A549 (cell line): Measurements from ENCODE around the gene GARS1. TPM values are rescaled to one million over a fixed set of nuclear protein-coding genes. Genes with fewer than 3 reads are reported as not detected.

ENCODE experiments used
- ATAC-seq, 2 experiments: fragments of 200-7000 bp in 1 of 2; fragments of >200 bp in 1 of 2; cut with Nextera tagmentation in 1 of 2; cut with Tn5 transposase in 1 of 2; 3 replicates each; pipeline versions ENCODE4 v1.8.0 to v1.9.1; 2018 to 2020; ENCODE audit warnings: mild to moderate bottlenecking in 1 of 2, moderate library complexity in 1 of 2
- CTCF ChIA-PET: fragments of 300-600 bp; sonication (Branson Sonifier 250); formaldehyde crosslinking; extraction: SDS; loops from one replicate; lab custom pipeline; 2021; ENCODE audit warnings: antibody characterized with exemption, inconsistent platforms; lab: Yijun Ruan, JAX
- POLR2A ChIA-PET: fragments of 350-600 bp; formaldehyde crosslinking; extraction: SDS; loops from one replicate; lab custom pipeline; 2021; ENCODE audit warnings: antibody characterized with exemption, inconsistent platforms; lab: Yijun Ruan, JAX
- DNase-seq, 2 experiments: peaks; one replicate each; pipeline versions ENCODE4 v3.0.0 to v3.0.0-alpha.2; 2011 to 2016; ENCODE audit warnings: low read depth in 1 of 2, low spot score in 1 of 2
- FAIRE-seq: peaks from 2 replicates; lab custom pipeline; 2011; peaks lifted over from hg19 to GRCh38; lab: Jason Lieb, UNC
- H3K27ac ChIP-seq, 2 experiments: fragments of >200 bp; sonication (Bioruptor Twin); formaldehyde crosslinking; 3 replicates each; pipeline ENCODE4 v1.5.1; 2016 to 2017
- H3K4me1 ChIP-seq: fragments of >200 bp; sonication (Bioruptor Twin); formaldehyde crosslinking; 3 replicates; pipeline ENCODE4 v1.6.1; 2016
- H3K4me2 ChIP-seq: fragments of >200 bp; sonication (Bioruptor Twin); formaldehyde crosslinking; 3 replicates; pipeline ENCODE4 v1.6.1; 2016
- H3K4me3 ChIP-seq: fragments of >200 bp; sonication (Bioruptor Twin); formaldehyde crosslinking; 3 replicates; pipeline ENCODE4 v1.5.1; 2016
- H3K9me3 ChIP-seq: fragments of >200 bp; sonication (Bioruptor Twin); formaldehyde crosslinking; 3 replicates; pipeline ENCODE4 v1.6.1; 2016
- BHLHE40 ChIP-seq: IDR thresholded peaks from 2 replicates; pipeline ENCODE4 v1.6.1; 2012; ENCODE audit warnings: low read depth, low read length, inconsistent platforms
- CHD4 ChIP-seq: fragments of 200-600 bp; sonication (generic); IDR thresholded peaks from 2 replicates; pipeline ENCODE4 v1.6.1; 2016; ENCODE audit warnings: antibody characterized with exemption, mild to moderate bottlenecking, borderline replicate concordance
- EHF ChIP-seq: fragments of 250-450 bp; sonication (Bioruptor Pico); IDR thresholded peaks from 2 replicates; pipeline ENCODE4 v1.5.0; 2020; ENCODE audit warnings: mild to moderate bottlenecking
- EHMT2 ChIP-seq: fragments of 200-600 bp; sonication (generic); IDR thresholded peaks from 2 replicates; pipeline ENCODE4 v1.6.1; 2016; ENCODE audit warnings: antibody characterized with exemption, low read depth, mild to moderate bottlenecking, moderate library complexity
- FOXS1 ChIP-seq: fragments of 250-450 bp; sonication (Bioruptor Pico); IDR thresholded peaks from 2 replicates; pipeline ENCODE4 v1.5.0; 2020; ENCODE audit warnings: mild to moderate bottlenecking, moderate library complexity
- HOXB13 ChIP-seq: fragments of 250-450 bp; sonication (Bioruptor Pico); IDR thresholded peaks from 2 replicates; pipeline ENCODE4 v1.5.0; 2020; ENCODE audit warnings: low read depth, mild to moderate bottlenecking, moderate library complexity
- HOXB5 ChIP-seq: fragments of 250-450 bp; sonication (Bioruptor Pico); IDR thresholded peaks from 2 replicates; pipeline ENCODE4 v1.5.0; 2020; ENCODE audit warnings: mild to moderate bottlenecking, moderate library complexity
- JUN ChIP-seq, 2 experiments: fragments of >200 bp; sonication (Bioruptor Twin); formaldehyde crosslinking; IDR thresholded peaks; 2 replicates in 1 of 2; 3 replicates in 1 of 2; pipeline ENCODE4 v1.6.1; 2016 to 2017
- MAFK ChIP-seq: fragments of 450-650 bp; IDR thresholded peaks from 2 replicates; pipeline ENCODE4 v1.6.1; 2014; ENCODE audit not compliant: partially characterized antibody
- POLR2A ChIP-seq: IDR thresholded peaks from 2 replicates; pipeline ENCODE4 v1.6.1; 2012; ENCODE audit warnings: mild to moderate bottlenecking, low read length
- RARB ChIP-seq: fragments of 250-450 bp; sonication (Bioruptor Pico); IDR thresholded peaks from 2 replicates; pipeline ENCODE4 v1.8.0; 2021; ENCODE audit warnings: mild to moderate bottlenecking, moderate library complexity
- RCOR1 ChIP-seq: fragments of 150-350 bp; IDR thresholded peaks from 2 replicates; pipeline ENCODE4 v1.6.1; 2014; ENCODE audit warnings: antibody characterized with exemption, low read length, low read depth
- TFCP2L1 ChIP-seq: fragments of 250-450 bp; sonication (Bioruptor Pico); IDR thresholded peaks from 2 replicates; pipeline ENCODE4 v1.5.0; 2021; ENCODE audit warnings: mild to moderate bottlenecking
- ZSCAN20 ChIP-seq: fragments of 250-450 bp; sonication (Bioruptor Pico); IDR thresholded peaks from 2 replicates; pipeline ENCODE4 v1.8.0; 2022; ENCODE audit warnings: mild to moderate bottlenecking, moderate library complexity
- WGBS: methylation state at CpG from one replicate; pipeline ENCODE4 v1.1.6; 2017; ENCODE audit errors: missing lambda C conversion rate; 5-methylcytosine and 5-hydroxymethylcytosine counted together
- polyA plus RNA-seq, 4 experiments: library from polyadenylated mRNA; depleted of rRNA in 3 of 4; stranded (reverse); fragments of >200 nt; fragmentation: RNase III in 1 of 4; extraction: RNeasy Plus Mini Kit Qiagen cat#74134 plus additional on column Dnase treatment in 1 of 4; gene quantifications; 2 replicates in 3 of 4; 3 replicates in 1 of 4; pipeline ENCODE4 v1.2.3, GENCODE V29; 2011 to 2017
- TF ChIP-seq, protein P1 (sequence below): fragments of 150-350 bp; IDR thresholded peaks from 2 replicates; pipeline ENCODE4 v1.6.1; 2014; ENCODE audit warnings: low read depth, mild to moderate bottlenecking, low read length
- TF ChIP-seq, protein P2 (sequence below): fragments of 250-450 bp; sonication (Bioruptor Pico); IDR thresholded peaks from 2 replicates; pipeline ENCODE4 v1.5.0; 2020; ENCODE audit warnings: low read depth, mild to moderate bottlenecking, moderate library complexity
- TF ChIP-seq, protein P3 (sequence below): fragments of 200-600 bp; sonication (generic); IDR thresholded peaks from 2 replicates; pipeline ENCODE4 v1.6.1; 2016; ENCODE audit warnings: antibody characterized with exemption, mild to moderate bottlenecking, moderate library complexity
- TF ChIP-seq, protein P4 (sequence below): fragments of 250-450 bp; sonication (Bioruptor Pico); IDR thresholded peaks from 2 replicates; pipeline ENCODE4 v1.5.0; 2021; ENCODE audit warnings: mild to moderate bottlenecking, moderate library complexity, borderline replicate concordance

GARS1 gene
- polyA plus RNA-seq, 2 of the 4 experiments (the other 2 are of a cell fraction), result 134 to 608 TPM

DNA sequence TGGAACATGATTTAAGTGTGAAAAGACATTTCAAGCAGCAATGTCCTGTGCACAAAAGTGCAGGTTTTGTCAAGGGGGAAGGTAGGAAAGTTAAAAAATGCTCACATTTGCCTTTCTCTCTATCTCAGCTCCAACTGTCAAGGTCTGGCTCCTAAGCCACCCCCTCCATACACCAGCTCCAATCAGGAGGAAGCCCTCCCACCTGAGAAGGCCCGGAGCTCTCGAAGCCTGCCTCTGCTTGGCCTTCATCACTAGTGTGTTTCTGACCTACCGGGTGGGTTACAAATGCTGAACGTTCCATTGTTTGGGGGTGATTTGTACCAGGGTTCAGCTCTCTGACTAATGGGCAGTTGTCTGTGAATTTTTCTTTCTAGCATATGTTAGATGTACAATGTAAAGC is 73.4 kb downstream of the GARS1 start (continued):
- TF ChIP-seq, protein P1, sequence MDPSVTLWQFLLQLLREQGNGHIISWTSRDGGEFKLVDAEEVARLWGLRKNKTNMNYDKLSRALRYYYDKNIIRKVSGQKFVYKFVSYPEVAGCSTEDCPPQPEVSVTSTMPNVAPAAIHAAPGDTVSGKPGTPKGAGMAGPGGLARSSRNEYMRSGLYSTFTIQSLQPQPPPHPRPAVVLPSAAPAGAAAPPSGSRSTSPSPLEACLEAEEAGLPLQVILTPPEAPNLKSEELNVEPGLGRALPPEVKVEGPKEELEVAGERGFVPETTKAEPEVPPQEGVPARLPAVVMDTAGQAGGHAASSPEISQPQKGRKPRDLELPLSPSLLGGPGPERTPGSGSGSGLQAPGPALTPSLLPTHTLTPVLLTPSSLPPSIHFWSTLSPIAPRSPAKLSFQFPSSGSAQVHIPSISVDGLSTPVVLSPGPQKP, result no peak
- no peak for TF ChIP-seq MAFK
- TF ChIP-seq BHLHE40, result no peak
- no peak for TF ChIP-seq RARB
- TF ChIP-seq, all 56 proteins: peak for 0

DNA sequence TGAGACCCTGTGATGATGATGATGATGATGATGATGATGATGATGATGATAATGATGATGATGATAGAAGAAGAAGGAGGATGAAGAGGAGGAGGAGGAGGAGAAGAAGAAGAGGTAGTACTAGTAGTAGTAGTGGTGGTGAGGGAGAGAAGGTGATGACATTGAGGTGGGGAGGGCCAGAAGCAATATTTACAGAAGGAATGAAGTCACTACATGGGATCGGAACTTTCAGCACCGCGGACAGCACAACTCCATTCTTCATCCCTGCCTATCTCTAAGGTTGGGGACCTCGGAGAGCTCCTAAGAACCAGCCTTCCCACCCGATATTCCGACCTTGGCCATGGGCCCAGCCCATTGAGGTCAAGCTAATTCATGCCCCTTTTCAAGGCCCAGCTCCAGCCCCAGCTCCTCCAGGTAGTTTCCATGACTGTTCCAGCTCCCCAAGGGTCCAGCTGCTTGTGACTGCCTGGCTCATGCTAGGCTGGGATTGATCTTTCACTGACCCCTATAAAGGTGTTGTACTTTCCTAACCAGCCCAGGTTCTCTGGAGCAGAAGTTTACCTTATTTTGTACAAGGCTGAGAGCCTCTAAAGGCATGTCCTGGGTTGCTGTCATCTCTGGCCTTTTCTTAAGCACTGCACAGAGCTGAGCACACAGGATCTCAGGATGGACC is 77.3 kb downstream of the GARS1 start:
- FAIRE-seq (no peak), DNase-seq (peak; percentile 34 to 55), ATAC-seq (peak; percentile 28 to 71; a peak in 3 of 6 replicates)
- Histone ChIP-seq H3K4me3 (no peak overlapping the region), H3K9me3 (no peaks in the 10 kb centered on the region), H3K4me2 (no peak overlapping the region), H3K4me1 (no peaks in the 10 kb centered on the region), H3K27ac (no peak overlapping the region)
- 3% methylated on average over 6 of the region's 6 CpGs for WGBS
- TF ChIP-seq CHD4 (no peak), POLR2A (no peak), HOXB5 (CRISPR knock-in tag) (peak; percentile 74; the same call in 1 of the 2 replicates), JUN (IDR thresholded peaks at IDR 0.05) (no peak), EHMT2 (peak; percentile 98), TFCP2L1 (no peak), EHF (CRISPR knock-in tag) (0 out of 2 replicates have a peak, but pooled peaks have one; percentile 65), FOXS1 (CRISPR knock-in tag) (0 out of 2 replicates have a peak, but pooled peaks have one; percentile 84), RCOR1 (no peak), ZSCAN20 (0 out of 2 replicates have a peak, but pooled peaks have one; percentile 51), HOXB13 (CRISPR knock-in tag) (peak; percentile 74; the same call in 1 of the 2 replicates)
- TF ChIP-seq, protein P2, sequence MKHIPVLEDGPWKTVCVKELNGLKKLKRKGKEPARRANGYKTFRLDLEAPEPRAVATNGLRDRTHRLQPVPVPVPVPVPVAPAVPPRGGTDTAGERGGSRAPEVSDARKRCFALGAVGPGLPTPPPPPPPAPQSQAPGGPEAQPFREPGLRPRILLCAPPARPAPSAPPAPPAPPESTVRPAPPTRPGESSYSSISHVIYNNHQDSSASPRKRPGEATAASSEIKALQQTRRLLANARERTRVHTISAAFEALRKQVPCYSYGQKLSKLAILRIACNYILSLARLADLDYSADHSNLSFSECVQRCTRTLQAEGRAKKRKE (CRISPR knock-in tag), result peak; percentile 70; the same call in 1 of the 2 replicates
- TF ChIP-seq, protein P3, sequence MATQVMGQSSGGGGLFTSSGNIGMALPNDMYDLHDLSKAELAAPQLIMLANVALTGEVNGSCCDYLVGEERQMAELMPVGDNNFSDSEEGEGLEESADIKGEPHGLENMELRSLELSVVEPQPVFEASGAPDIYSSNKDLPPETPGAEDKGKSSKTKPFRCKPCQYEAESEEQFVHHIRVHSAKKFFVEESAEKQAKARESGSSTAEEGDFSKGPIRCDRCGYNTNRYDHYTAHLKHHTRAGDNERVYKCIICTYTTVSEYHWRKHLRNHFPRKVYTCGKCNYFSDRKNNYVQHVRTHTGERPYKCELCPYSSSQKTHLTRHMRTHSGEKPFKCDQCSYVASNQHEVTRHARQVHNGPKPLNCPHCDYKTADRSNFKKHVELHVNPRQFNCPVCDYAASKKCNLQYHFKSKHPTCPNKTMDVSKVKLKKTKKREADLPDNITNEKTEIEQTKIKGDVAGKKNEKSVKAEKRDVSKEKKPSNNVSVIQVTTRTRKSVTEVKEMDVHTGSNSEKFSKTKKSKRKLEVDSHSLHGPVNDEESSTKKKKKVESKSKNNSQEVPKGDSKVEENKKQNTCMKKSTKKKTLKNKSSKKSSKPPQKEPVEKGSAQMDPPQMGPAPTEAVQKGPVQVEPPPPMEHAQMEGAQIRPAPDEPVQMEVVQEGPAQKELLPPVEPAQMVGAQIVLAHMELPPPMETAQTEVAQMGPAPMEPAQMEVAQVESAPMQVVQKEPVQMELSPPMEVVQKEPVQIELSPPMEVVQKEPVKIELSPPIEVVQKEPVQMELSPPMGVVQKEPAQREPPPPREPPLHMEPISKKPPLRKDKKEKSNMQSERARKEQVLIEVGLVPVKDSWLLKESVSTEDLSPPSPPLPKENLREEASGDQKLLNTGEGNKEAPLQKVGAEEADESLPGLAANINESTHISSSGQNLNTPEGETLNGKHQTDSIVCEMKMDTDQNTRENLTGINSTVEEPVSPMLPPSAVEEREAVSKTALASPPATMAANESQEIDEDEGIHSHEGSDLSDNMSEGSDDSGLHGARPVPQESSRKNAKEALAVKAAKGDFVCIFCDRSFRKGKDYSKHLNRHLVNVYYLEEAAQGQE, result peak; percentile 96
- TF ChIP-seq, protein P1, result no peak
- TF ChIP-seq, protein P4, sequence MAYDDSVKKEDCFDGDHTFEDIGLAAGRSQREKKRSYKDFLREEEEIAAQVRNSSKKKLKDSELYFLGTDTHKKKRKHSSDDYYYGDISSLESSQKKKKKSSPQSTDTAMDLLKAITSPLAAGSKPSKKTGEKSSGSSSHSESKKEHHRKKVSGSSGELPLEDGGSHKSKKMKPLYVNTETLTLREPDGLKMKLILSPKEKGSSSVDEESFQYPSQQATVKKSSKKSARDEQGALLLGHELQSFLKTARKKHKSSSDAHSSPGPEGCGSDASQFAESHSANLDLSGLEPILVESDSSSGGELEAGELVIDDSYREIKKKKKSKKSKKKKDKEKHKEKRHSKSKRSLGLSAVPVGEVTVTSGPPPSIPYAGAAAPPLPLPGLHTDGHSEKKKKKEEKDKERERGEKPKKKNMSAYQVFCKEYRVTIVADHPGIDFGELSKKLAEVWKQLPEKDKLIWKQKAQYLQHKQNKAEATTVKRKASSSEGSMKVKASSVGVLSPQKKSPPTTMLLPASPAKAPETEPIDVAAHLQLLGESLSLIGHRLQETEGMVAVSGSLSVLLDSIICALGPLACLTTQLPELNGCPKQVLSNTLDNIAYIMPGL (CRISPR knock-in tag), result no peak
- ChIA-PET POLR2A (no interaction called here), CTCF (interaction anchor here (1.1 to 1.3 kb wide), 2 partner anchors 8 to 17 kb away, joined by 3 to 4 read pairs; no protein-coding TSS in a partner anchor)
